Measurements from ENCODE around the gene PPP1R2.
"Not testable (repeated sequence)": the region's sequence is repeated elsewhere in the genome, so short reads cannot be mapped to it uniquely, and the experiment has no call there.

PPP1R2 gene

GRCh38 chr3:195537995-195538394, 5.1 kb downstream of the PPP1R2 start:
- Histone ChIP-seq H3K4me1 (ENCODE audit: insufficient read depth, low read length) (peaks cover 7% of the 10 kb centered on the region; the same call in 1 of the 2 replicates), H3K9me3 (ENCODE audit: insufficient read depth, low read depth, low read length) (no peaks in the 10 kb centered on the region), H3K9ac (ENCODE audit: low read depth, low read length) (no peak overlapping the region), H3K27me3 (ENCODE audit: insufficient read depth, low read length) (peaks cover 7% of the 10 kb centered on the region; the same call in 1 of the 2 replicates), H3K36me3 (ENCODE audit: insufficient read depth, low read length) (no peaks in the 10 kb centered on the region), H3K27ac (ENCODE audit: low read depth, low read length) (no peak overlapping the region), H3K4me3 (ENCODE audit: low read length) (no peak overlapping the region)
- WGBS, result 88% methylated on average over 2 of the region's 2 CpGs

GRCh38 chr3:195535293-195535692, 7.8 kb downstream of the PPP1R2 start:
- no peaks in the 10 kb centered on the region for H3K4me1 ChIP-seq (ENCODE audit: insufficient read depth, low read length)
- H3K9me3 ChIP-seq (ENCODE audit: insufficient read depth, low read depth, low read length), result no peaks in the 10 kb centered on the region
- H3K27me3 ChIP-seq (ENCODE audit: insufficient read depth, low read length), result no peaks in the 10 kb centered on the region
- H3K36me3 ChIP-seq (ENCODE audit: insufficient read depth, low read length), result no peaks in the 10 kb centered on the region
- 97% methylated on average over 5 of the region's 5 CpGs for WGBS
- H3K27ac ChIP-seq (ENCODE audit: low read depth, low read length), result no peak overlapping the region
- no peak overlapping the region for H3K4me3 ChIP-seq (ENCODE audit: low read length)
- no peak overlapping the region for H3K9ac ChIP-seq (ENCODE audit: low read depth, low read length)

GRCh38 chr3:195532834-195533233, 10.3 kb downstream of the PPP1R2 start:
- Histone ChIP-seq H3K4me3 (ENCODE audit: low read length) (no peak overlapping the region), H3K9ac (ENCODE audit: low read depth, low read length) (no peak overlapping the region), H3K4me1 (ENCODE audit: insufficient read depth, low read length) (no peaks in the 10 kb centered on the region), H3K36me3 (ENCODE audit: insufficient read depth, low read length) (peaks cover 10% of the 10 kb centered on the region; the same call in 1 of the 2 replicates), H3K27ac (ENCODE audit: low read depth, low read length) (no peak overlapping the region), H3K27me3 (ENCODE audit: insufficient read depth, low read length) (no peaks in the 10 kb centered on the region), H3K9me3 (ENCODE audit: insufficient read depth, low read depth, low read length) (no peaks in the 10 kb centered on the region)
- 91% methylated on average over 7 of the region's 7 CpGs for WGBS

GRCh38 chr3:195532345-195532744, 10.8 kb downstream of the PPP1R2 start:
- no peak overlapping the region for H3K4me3 ChIP-seq (ENCODE audit: low read length)
- 96% methylated on average over 3 of the region's 3 CpGs for WGBS
- peaks cover 12% of the 10 kb centered on the region; the same call in 1 of the 2 replicates for H3K36me3 ChIP-seq (ENCODE audit: insufficient read depth, low read length)
- H3K9ac ChIP-seq (ENCODE audit: low read depth, low read length), result no peak overlapping the region
- no peak overlapping the region for H3K27ac ChIP-seq (ENCODE audit: low read depth, low read length)
- H3K4me1 ChIP-seq (ENCODE audit: insufficient read depth, low read length), result no peaks in the 10 kb centered on the region
- H3K9me3 ChIP-seq (ENCODE audit: insufficient read depth, low read depth, low read length), result no peaks in the 10 kb centered on the region
- no peaks in the 10 kb centered on the region for H3K27me3 ChIP-seq (ENCODE audit: insufficient read depth, low read length)

- WGBS, result 95% methylated on average over 5 of the region's 5 CpGs
- Histone ChIP-seq H3K9me3 (ENCODE audit: insufficient read depth, low read depth, low read length) (no peaks in the 10 kb centered on the region), H3K27ac (ENCODE audit: low read depth, low read length) (no peak overlapping the region), H3K4me1 (ENCODE audit: insufficient read depth, low read length) (no peaks in the 10 kb centered on the region), H3K9ac (ENCODE audit: low read depth, low read length) (no peak overlapping the region), H3K4me3 (ENCODE audit: low read length) (no peak overlapping the region), H3K27me3 (ENCODE audit: insufficient read depth, low read length) (no peaks in the 10 kb centered on the region), H3K36me3 (ENCODE audit: insufficient read depth, low read length) (peaks cover 12% of the 10 kb centered on the region; the same call in 1 of the 2 replicates)
These were observed 11.4 kb downstream of the PPP1R2 start for GRCh38 chr3:195531683-195532082.

GRCh38 chr3:195526492-195526891, 16.6 kb downstream of the PPP1R2 start:
- Histone ChIP-seq H3K9me3 (ENCODE audit: insufficient read depth, low read depth, low read length) (no peaks in the 10 kb centered on the region), H3K4me1 (ENCODE audit: insufficient read depth, low read length) (no peaks in the 10 kb centered on the region), H3K4me3 (ENCODE audit: low read length) (no peak overlapping the region), H3K27ac (ENCODE audit: low read depth, low read length) (no peak overlapping the region), H3K36me3 (ENCODE audit: insufficient read depth, low read length) (peaks cover 27% of the 10 kb centered on the region), H3K9ac (ENCODE audit: low read depth, low read length) (no peak overlapping the region), H3K27me3 (ENCODE audit: insufficient read depth, low read length) (no peaks in the 10 kb centered on the region)
- WGBS, result 98% methylated on average over 4 of the region's 4 CpGs

- no peak overlapping the region for H3K9ac ChIP-seq (ENCODE audit: low read depth, low read length)
- no peaks in the 10 kb centered on the region for H3K27me3 ChIP-seq (ENCODE audit: insufficient read depth, low read length)
- no peaks in the 10 kb centered on the region for H3K9me3 ChIP-seq (ENCODE audit: insufficient read depth, low read depth, low read length)
- peaks cover 23% of the 10 kb centered on the region for H3K36me3 ChIP-seq (ENCODE audit: insufficient read depth, low read length)
- 94% methylated on average over 14 of the region's 14 CpGs for WGBS
- H3K4me1 ChIP-seq (ENCODE audit: insufficient read depth, low read length), result no peaks in the 10 kb centered on the region
- no peak overlapping the region for H3K27ac ChIP-seq (ENCODE audit: low read depth, low read length)
- H3K4me3 ChIP-seq (ENCODE audit: low read length), result no peak overlapping the region
These were observed 18.8 kb downstream of the PPP1R2 start for GRCh38 chr3:195524171-195524896.

- Histone ChIP-seq H3K27ac (ENCODE audit: low read depth, low read length) (no peak overlapping the region), H3K36me3 (ENCODE audit: insufficient read depth, low read length) (peaks cover 30% of the 10 kb centered on the region), H3K4me1 (ENCODE audit: insufficient read depth, low read length) (no peaks in the 10 kb centered on the region), H3K9ac (ENCODE audit: low read depth, low read length) (no peak overlapping the region), H3K4me3 (ENCODE audit: low read length) (no peak overlapping the region), H3K9me3 (ENCODE audit: insufficient read depth, low read depth, low read length) (no peaks in the 10 kb centered on the region), H3K27me3 (ENCODE audit: insufficient read depth, low read length) (no peaks in the 10 kb centered on the region)
- WGBS, result 95% methylated on average over 5 of the region's 6 CpGs
These were observed 20.7 kb downstream of the PPP1R2 start for GRCh38 chr3:195522254-195523023.

- Histone ChIP-seq H3K9me3 (ENCODE audit: insufficient read depth, low read depth, low read length) (no peaks in the 10 kb centered on the region), H3K27me3 (ENCODE audit: insufficient read depth, low read length) (no peaks in the 10 kb centered on the region), H3K4me3 (ENCODE audit: low read length) (no peak overlapping the region), H3K36me3 (ENCODE audit: insufficient read depth, low read length) (peaks cover 54% of the 10 kb centered on the region), H3K9ac (ENCODE audit: low read depth, low read length) (no peak overlapping the region), H3K27ac (ENCODE audit: low read depth, low read length) (no peak overlapping the region), H3K4me1 (ENCODE audit: insufficient read depth, low read length) (no peaks in the 10 kb centered on the region)
- WGBS, result 100% methylated on average over 1 of the region's 1 CpG
These were observed 26.1 kb downstream of the PPP1R2 start for GRCh38 chr3:195517030-195517429.

GRCh38 chr3:195514610-195515235, 28.4 kb downstream of the PPP1R2 start:
- not testable (repeated sequence) for H3K9ac ChIP-seq (ENCODE audit: low read depth, low read length); H3K4me1 ChIP-seq (ENCODE audit: insufficient read depth, low read length); H3K9me3 ChIP-seq (ENCODE audit: insufficient read depth, low read depth, low read length); H3K27me3 ChIP-seq (ENCODE audit: insufficient read depth, low read length); H3K4me3 ChIP-seq (ENCODE audit: low read length); H3K27ac ChIP-seq (ENCODE audit: low read depth, low read length)
- H3K36me3 ChIP-seq (ENCODE audit: insufficient read depth, low read length), result peaks cover 56% of the 10 kb centered on the region
- 87% methylated on average over 1 of the region's 1 CpG for WGBS

- no peaks in the 10 kb centered on the region for H3K27me3 ChIP-seq (ENCODE audit: insufficient read depth, low read length)
- no peak overlapping the region for H3K4me3 ChIP-seq (ENCODE audit: low read length)
- H3K4me1 ChIP-seq (ENCODE audit: insufficient read depth, low read length), result no peaks in the 10 kb centered on the region
- H3K9ac ChIP-seq (ENCODE audit: low read depth, low read length), result no peak overlapping the region
- no peak overlapping the region for H3K27ac ChIP-seq (ENCODE audit: low read depth, low read length)
- no peaks in the 10 kb centered on the region for H3K9me3 ChIP-seq (ENCODE audit: insufficient read depth, low read depth, low read length)
- WGBS, result 90% methylated on average over 7 of the region's 7 CpGs
- peaks cover 45% of the 10 kb centered on the region for H3K36me3 ChIP-seq (ENCODE audit: insufficient read depth, low read length)
These were observed 30.3 kb downstream of the PPP1R2 start for GRCh38 chr3:195512798-195513345.

Data from HUES64 (cell line).